Limb (tissue), 2 donors: ENCODE measurements around the gene CCDC188.

Experiments
- DNase-seq, 2 donors: peaks; one replicate each; pipeline ENCODE4 v3.0.0-alpha.2; 2016; ENCODE audit errors: extremely low spot score in 2 of 2

Gene CCDC188

DNA sequence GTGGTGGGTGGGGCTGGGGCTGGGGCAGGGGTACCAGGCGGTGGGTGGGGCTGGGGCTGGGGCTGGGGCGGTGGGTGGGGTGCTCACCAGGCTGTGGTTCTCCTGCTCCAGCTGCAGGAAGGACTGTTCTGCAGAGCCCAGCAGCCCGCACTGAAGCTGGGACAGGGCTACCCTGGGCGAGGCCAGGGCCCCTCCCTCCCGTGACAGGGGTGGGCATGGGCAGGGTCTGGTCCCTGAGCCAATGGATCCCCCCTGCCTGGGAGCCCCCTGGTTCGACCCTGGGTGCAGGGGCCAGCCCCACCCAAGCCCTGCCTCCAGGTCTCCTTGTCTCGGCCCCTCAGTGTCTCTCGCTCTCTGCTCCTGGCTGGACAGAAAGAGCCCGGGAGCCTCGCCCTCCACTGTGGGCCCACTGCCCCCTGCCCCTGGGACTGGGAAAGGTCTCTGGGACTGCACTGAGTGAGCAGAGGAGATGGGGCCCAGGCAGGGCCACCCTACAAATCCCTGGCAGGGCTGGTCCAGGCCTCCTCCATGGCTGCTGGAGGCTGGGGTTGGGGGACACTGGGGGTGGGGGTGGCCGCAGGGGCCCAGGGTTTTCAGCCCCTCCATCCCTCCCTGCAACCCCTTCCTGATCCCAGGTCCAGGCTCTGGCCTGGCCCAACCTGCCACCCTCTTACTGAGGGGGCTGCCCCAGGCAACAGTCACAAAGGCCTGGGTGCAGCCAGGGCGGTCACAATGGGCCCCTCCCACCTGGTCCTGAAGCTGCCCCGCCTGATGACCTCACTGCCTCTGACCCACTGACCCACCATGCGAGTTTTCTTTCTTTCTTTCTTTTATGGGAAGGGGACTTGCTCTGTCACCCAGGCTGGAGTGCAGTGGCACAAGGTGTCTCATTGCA, at the start of gene CCDC188:
Gene CCDC188 (minus strand): TSS at position 675 of the 895 bp plus-strand sequence. CDS start 69 bp downstream, at position 606.
- no peak for DNase-seq

DNA sequence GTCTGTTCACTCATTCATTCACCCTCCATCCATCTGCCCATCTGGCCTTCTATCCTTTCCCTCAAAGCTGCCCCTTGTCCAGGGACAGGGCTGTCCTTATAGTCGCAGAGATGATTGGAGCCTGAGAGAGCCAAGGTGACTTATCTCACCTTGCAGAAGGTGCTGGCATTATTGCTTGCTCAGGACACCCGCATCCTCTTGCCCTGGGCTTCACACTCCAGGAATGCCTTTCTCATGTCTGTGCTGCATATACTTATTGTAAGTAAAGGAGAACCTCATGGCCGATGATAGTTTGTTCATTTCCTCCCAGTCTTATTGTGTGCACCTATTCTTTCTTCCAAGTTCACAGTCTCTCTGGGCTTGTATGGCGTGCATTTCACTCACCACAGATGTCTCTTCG, 49.1 kb upstream of the CCDC188 start:
- DNase-seq = no peak

DNA sequence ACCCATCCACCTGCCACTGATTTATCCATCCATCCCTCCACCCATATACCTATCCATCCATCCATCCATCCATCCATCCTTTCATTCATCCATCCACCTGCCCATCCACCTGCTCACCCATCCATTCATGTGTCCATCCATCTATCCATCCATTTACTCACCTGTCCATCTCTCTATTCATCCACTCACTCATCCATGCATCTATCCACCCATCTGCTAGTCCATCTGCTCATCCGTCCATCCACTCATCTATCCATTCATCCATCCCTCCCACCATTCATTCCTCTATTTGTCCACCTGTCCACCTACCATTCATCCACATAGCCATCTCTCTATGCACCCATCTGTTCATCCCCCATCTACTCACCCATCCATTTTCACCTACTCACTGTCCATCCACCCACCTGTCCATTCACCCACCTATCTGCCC, 48.6 kb upstream of the CCDC188 start:
- no peak for DNase-seq

DNA sequence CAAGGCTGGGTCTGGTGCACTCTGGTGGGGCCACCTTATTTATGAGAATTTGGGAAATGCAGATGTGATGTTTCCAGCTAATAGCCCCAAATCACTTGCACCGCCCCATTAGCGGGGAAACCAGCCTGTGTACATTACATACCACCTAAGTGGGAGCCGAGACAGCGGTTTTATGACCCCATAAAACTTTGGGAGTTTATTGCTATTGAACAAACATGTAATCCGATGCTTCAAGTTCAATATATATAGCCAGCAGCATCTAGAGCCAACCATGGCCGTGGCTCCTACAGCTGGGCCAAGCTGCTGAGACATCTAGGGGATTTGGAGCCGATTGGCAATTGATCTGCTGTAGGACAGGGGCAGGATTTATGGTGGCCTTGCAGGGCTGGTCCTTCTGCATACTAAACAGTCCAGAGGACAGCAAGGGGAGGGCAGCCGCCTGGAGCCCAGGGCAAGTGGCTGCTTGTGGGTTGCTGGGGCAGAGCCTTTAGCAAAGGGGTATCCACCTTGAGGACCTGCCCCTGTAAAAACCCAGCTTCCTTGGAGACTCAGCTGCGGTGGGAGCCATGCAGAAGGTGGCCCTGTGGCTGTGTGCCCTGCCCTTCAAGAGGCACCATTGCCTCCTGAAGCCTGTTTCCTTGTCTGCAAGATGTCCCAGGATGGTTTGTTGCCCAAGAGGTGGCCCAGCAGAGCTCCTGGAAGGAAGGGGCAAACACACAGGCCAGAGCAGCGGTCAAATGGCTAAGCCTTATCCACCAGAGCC, 47.9 kb upstream of the CCDC188 start:
- no peak for DNase-seq

DNA sequence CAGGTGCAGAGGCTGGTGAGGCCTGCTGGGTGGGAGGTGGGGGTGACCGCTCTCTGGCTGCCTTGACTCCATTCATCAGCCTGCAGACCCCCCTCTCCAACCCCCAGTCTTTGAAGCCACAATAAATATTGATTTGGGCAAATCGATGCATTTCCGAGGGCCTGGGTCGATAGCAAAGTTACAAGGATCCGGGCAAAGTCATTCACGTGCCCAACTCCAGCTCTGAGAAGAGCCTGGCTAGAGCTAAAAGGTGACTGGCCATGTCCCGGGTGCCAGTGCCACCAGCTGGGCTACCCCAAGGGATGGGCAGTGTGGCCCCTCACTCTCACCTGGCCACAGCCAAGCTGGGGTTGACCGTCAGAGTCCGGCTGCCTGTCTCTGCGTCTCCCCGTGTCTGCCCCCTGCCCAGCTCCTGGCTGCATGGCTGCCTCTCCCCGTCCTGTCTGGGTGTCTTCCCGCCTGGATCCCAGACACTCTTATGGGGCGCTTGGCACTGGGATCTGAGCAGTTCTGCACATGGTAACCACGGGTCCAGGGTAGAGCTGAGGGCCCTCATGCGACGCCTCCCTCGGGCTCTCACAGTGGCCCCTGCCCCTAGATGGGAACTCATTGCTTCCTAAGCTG, 46.7 kb upstream of the CCDC188 start:
- DNase-seq = no peak

DNA sequence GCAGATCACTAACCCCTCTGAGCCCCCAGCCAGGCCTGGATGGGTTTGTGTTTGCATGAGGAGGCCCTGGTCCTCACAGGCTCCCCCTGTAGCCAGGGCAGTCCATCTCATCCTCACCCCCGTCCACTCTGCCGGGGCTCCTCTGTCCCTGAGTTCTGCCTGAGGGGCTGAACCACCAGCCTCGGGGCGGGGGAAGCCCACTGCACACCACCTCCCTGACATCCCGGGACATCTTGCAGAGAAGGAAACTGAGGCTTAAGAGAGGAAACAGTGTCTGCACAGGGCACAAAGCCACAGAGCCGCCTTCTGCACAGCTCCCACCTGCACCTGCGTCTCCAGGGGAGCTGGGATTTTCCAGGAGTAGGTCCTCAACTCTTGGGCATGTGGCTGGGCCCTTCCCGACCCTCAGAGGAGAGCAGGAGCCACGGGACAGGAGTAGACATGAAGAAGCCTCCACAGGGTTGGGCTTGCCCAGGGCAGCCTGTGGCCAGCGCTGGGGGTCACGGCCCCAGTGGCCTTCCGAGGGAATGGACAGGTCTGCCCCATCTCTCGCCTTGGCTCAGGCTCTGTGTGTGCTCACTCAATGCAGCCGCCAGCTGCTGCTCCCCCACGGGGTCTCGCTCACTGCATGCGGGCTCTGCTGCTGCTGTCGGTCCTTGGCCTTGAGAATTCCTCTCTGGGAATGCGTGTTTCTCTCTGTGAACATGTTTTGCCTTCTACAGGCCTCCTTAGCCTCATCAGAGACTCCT, 45.4 kb upstream of the CCDC188 start:
- no peak for DNase-seq

DNA sequence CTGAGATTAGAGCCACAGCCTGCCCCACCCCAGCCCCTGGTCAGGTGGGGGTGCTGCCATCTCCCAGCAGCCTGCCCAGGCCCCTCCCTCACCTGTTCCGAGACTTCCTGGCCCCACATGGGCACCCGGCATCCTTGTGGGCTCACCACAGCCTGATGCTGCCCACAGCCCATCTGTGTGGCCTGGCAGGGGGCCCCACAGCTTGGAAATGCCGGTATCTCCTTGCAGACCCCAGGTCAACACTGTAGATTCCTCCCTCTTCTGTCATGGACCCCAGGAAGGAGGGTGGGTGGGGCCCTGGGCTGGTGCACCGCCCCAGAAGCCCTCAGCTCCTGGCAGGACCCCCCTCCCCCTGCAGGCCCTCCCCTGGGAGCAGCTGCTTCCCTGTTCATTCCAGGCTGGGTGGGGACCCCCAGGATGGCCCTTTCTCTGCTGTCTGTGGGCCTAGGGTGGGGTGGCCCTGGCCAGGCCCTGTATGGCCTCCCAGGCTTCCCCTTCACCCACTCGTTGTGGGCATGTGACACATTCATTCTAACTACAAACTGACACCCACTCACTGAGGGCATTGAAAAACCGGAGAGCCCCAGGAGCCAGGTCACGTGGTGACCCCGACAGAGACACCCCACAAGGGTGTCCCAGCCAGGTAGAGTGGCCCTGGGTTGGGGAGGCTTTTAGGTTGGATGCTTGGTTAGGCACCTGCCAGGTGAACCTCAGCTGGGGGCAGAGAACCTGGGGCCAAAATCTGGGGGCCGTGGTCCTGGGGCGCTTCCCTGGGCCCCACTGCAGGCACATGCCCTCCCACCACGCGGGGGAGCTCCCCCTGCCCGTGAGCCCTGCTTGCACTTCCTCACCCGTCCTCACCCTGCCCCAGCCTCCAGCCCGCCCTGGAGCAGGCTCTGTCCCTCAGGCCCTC, 44.1 kb upstream of the CCDC188 start:
- DNase-seq = no peak

DNA sequence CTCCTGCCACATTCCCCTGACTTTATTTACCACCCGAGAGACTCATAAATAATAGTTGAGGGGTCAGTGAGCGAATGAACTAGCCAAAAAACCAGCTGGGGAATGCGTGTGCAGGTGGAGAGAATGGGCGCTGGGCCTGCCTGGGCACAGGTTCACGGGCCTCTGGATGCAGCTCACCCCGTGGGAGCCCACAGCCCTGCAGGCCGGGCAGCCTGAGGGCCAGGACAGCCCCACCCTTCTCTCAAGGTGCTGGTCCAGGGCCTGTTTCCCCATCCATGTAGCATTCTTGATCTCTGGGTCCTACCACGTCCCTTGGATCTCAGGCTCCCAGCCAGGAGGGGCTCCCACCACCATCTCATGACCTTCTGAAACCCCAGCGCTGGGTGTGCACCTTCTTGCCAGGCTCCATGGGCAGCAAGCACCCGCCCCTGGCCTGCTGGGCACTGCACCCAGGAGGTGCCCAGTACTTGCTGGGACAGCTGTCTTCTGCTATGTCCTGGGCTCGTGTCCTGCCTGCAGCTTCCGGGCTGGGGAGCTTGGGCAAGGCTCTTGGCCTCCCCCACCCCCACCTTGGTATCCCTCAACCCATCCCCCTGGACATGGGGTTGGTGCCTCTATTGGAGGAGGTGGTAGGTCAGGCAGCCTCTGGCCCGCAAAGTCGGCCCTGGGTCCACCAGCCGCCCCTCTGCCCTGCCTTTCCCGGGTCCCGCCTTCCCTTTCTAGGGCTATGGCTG, 43.1 kb upstream of the CCDC188 start:
- DNase-seq = no peak

DNA sequence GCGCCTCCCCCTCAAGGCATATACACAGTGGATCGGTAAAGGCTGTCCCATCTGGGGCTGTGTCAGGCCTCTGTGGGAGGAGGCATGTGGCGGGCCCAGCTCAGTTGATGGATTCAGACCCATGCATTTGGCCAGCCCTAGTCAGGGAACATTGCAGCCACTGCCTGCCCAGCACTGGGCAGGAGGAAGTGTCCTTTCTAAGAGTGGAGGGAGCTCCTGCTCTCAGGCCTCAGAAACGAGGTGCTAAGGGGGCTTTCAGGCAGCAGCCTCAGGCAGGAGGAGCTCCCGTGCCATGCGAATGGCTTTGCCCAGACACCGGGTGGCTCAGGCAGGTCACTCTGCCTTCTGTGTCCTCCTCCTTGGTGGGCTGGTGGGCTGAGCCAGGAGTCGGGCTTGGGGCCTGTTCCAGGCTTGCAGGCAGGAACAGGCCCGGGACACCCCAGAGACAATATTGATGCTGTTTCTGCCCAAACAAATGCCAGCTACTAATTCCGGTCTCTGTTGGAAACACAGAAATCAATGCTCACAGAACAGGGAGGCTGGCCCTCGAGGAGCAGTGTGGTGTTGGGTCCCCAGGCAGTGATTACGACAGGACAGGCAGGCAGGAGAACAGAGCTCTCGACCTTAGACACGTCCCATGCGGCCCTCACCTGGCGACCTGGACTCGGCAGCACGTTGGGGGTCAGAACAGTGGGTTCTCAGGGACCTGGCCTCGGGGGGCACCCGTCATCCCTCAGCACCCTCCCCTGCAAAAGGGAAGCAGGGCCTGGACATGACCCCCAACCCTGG, 42.3 kb upstream of the CCDC188 start:
- DNase-seq = no peak

DNA sequence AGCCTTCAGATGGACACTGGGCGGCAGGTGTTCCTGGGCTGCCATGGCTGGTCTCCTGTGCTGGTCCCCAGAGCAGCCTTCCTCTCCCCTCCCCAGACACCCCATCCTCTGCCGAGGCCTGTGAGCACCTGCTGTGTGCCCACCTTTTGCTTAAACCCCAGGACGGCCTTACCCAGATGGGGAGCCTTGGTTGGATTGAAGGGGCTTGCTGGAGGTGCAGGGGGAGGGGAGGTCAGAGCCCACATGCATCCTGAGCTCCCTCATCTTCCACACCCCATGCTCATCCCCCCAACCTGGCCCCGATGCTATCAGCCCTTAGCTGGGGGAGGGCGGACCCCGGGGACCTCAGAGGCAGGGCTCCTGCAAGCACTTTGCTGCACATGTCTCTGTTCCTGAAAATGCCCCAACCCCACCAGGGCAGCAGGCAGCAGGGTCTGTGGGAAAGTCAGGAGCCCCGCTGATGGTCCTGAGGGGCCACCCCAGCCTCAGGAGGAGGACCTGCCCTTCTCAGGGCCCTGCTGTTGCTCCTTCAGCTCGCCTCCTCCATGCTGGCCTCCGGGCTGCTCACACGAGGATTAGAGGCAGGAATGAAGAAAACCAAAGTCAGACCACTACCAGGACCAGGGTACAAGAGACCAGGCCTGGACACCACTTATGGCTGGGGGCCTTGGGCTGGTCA, 41.6 kb upstream of the CCDC188 start:
- no peak for DNase-seq

- DNase-seq = no peak
These were observed 40.9 kb upstream of the CCDC188 start for GRCh38 chr22:20191803-20192202.

DNA sequence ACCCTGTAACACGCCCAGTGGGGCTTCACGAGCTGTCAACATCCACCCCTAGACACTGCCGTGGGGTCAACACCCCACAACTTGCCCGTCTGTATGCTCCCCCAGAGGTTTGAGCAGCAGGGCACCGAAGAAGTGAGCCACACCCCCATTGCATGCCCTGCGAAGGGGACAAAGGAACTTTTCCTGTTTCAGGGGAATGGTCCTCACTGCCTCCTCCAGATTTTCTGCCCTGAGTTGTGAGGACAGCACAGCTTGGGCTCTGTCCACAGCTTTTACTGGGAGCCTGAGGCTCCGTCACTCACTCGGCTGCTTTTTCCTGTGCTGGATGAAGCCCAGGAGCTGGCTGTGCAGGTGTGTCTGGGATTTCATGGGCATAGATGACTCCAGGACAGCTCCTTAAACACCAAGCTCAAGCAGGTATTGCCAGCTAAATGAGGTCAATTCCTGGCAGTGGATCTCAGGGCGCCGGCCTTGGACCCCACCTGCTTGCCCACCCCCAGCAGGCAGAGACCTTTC, 40.2 kb upstream of the CCDC188 start:
- no peak for DNase-seq

DNA sequence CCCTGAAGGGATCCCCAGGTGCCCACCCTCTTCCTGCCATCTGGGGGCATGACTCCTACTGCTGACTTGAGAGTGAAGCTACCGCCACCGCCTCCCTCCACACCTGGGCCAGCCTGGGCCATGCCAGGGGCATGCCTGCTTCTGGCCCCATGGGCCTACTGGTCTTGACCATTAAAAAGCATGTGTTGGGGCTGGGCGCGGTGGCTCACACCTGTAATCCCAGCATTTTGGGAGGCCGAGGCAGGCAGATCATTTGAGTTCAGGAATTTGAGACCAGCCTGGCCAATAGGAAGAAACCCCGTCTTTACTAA, 37.7 kb upstream of the CCDC188 start:
- DNase-seq = no peak

DNA sequence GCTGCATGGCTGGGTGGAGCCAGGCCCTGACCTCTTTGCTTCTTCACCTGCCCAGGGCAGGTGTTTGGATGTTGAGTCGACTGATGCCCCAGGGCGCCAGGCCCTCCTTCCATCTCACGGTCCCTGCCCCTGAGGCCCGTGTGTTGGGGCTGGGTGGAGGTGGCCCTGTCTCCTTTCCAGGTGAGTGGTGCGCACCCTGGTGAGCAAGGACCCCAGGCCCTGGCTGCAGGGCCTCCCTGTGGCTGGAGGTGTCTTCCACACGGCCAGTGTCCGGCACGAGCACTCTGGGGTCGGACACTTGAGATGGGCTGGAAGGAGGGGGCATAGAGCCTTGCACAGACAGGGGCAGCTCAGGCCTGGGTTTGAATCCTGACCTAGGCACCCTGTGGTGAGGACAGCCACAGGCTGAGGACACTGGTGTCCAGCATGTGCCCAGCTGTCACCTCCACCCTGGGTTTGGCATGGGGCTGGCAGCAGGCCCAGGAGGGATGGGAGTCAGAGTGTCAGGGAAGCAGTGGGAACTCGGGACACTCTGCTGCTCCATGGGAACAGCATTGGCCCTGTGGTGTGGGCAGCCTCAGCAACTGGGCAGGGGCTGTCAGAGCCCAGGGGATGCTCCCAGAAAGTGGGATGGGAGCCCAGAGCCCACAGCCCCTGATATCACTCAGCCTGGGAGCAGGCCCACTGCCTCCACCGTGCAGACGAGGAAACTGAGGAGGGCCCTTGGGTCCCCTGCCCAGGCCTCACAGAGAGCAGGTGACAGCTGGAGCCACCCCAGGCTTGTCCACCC, 37.1 kb upstream of the CCDC188 start:
- DNase-seq = no peak

DNA sequence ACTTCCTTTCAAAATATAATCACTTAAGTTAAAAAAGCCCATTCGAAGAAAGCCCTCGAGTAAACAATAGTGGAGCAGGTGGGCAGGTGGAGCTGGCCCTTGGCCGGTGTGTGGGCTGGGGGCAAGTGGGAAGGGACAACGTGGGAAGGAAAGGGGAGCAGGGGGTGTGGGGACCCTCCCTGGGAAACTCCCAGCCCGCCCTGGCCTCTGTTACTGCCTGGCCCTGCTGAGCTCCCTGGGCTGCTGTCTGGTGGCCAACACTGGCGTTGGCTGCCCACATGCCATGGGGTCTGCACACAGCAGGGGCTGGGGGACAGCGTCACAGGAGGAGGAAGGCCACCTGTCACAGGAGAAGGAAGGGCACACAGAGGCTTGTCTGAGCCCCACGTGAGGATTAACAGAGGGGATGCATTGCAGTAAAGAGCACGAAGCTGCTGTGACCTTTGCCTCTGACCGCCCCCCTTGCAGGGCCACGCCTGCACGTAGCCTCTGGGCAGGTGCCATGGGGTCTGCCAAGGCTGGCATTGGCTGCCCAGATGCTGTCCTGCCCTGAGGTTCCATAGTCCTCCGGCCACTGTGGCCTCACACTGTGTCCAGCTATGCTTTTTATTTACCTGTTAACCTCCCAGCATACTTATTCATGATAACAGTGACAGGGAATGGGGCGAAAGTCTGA, 36.2 kb upstream of the CCDC188 start:
- DNase-seq = no peak

GRCh38 chr22:20186183-20186870, 35.5 kb upstream of the CCDC188 start:
- DNase-seq = no peak
